ENCODE measurements around the gene BMF. TPM values are rescaled to one million over a fixed set of nuclear protein-coding genes. Genes with fewer than 3 reads are reported as not detected.

The BMF gene
- total and polyA plus RNA-seq, 2 experiments from 2014 or later = 0.40 to 1.1 TPM

DNA sequence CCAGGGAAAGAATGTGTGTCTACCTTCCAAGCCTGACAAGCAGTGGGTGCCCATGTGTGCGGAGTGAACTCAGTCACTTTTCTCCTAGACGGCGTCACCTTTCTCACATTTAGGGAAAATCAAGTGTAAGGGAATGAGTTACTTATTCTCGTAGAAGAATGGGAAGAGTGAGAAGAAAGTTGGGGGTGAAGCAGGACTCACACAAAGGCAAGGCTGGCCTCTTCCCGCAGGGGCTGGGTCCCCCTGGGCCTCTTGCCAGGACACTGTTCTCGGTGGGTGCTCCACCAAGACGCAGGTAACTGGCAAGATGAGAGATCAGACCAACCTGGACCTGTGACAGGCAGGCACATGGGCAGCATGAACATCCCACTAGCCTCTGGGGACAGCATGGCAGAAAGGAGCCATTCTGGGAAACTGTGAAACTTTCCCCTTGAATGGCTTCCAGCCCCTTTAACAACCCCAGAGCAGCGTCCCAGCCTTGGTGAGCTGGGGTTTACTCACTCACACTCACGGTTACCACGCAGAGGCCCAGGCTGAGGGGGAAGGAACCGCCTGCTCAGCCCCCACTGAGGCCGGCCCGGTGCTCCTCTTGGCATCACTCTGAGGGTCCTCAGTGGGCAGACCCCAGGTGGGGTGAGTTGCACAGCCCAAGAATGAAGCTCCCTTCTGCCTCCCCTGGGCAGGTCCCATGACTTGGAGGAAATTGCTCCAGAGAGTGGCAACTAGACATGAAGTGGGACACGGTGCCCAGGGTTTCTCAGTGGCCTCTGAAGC, 54.7 kb downstream of the BMF start:
- in situ Hi-C loops (cut with MboI) = no loop called here
- H3K9me3 ChIP-seq (ENCODE audit: low read depth) = no peaks in the 10 kb centered on the region
- no peaks in the 10 kb centered on the region for H3K36me3 ChIP-seq (ENCODE audit: low read depth)
- no peak overlapping the region for H3K4me3 ChIP-seq
- H2AFZ ChIP-seq = no peak overlapping the region
- no peak overlapping the region for H3K4me2 ChIP-seq (ENCODE audit: unreplicated experiment)
- H3K9ac ChIP-seq = no peak overlapping the region
- no peak for TF ChIP-seq EZH2 (IDR thresholded peaks at IDR 0.05; ENCODE audit: insufficient read depth, poor library complexity, severe bottlenecking)
- H3K4me1 ChIP-seq (ENCODE audit: insufficient read depth) = peaks cover 25% of the 10 kb centered on the region
- peak; percentile 77 for DNase-seq
- H3K79me2 ChIP-seq (ENCODE audit: insufficient read depth) = no peaks in the 10 kb centered on the region
- WGBS, 2 experiments (ENCODE audit: low coverage in 1 of 2, low lambda C conversion rate in 2 of 2, missing lambda C conversion rate in 2 of 2) = 60 to 65% methylated on average over 14 of the region's 14 CpGs
- no peaks in the 10 kb centered on the region for H4K20me1 ChIP-seq (ENCODE audit: insufficient read depth)
- H3K27me3 ChIP-seq (replicated peaks; ENCODE audit: insufficient read depth) = no peaks in the 10 kb centered on the region
- no peaks in the 10 kb centered on the region for H3K9me2 ChIP-seq (ENCODE audit: insufficient read depth)
- no peaks in the 10 kb centered on the region for H3F3A ChIP-seq (ENCODE audit: insufficient read depth)
- no peak overlapping the region for H3K27ac ChIP-seq

DNA sequence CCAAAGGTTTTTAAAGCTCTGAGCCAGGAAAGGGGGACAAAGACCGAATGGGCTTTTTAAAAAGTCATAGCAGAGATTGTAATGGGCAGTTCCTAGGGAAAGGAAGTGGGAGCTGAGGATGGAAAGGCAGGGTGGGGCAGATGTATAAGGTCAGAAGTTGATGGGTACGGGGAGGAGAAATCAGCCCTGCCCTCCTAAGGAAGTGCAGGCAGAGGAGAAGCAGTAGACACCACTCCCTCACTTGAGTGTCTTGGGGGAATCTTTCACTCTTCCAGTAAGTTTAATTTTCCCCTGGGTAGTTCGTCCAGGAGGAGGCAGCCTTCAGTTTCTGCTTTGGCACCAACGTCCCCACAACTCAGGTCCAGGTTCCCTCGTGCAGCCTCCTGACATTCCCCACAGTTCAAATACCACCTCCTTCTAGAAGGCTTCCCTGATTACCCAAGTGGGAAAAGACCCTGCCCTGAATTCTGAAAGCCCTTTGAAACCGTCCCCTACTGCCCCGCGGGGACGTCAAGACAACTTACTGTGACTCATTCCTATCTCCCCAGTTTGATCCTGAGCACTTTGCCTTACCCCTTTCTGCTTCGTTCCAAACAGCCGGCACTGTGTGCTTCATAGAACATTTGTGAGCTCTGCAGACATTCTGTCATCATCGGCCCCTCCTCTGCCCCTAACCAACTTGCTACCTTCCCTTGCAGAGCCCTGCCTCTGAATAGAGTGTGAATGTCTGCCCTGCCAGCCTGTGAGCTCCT, 55.4 kb downstream of the BMF start:
- Histone ChIP-seq H3K36me3 (ENCODE audit: low read depth) (no peaks in the 10 kb centered on the region), H4K20me1 (ENCODE audit: insufficient read depth) (no peaks in the 10 kb centered on the region), H3K27ac (no peak overlapping the region), H3K79me2 (ENCODE audit: insufficient read depth) (no peaks in the 10 kb centered on the region), H3K4me3 (no peak overlapping the region), H3F3A (ENCODE audit: insufficient read depth) (no peaks in the 10 kb centered on the region), H3K4me2 (ENCODE audit: unreplicated experiment) (no peak overlapping the region), H3K9me2 (ENCODE audit: insufficient read depth) (no peaks in the 10 kb centered on the region), H3K4me1 (ENCODE audit: insufficient read depth) (peaks cover 20% of the 10 kb centered on the region), H3K9me3 (ENCODE audit: low read depth) (no peaks in the 10 kb centered on the region), H2AFZ (no peak overlapping the region), H3K27me3 (replicated peaks; ENCODE audit: insufficient read depth) (no peaks in the 10 kb centered on the region), H3K9ac (no peak overlapping the region)
- WGBS, 2 experiments (ENCODE audit: low coverage in 1 of 2, low lambda C conversion rate in 2 of 2, missing lambda C conversion rate in 2 of 2) = 89% methylated on average over 12 of the region's 12 CpGs
- no peak for TF ChIP-seq EZH2 (IDR thresholded peaks at IDR 0.05; ENCODE audit: insufficient read depth, poor library complexity, severe bottlenecking)
- TF ChIP-seq EZH2phosphoT487 (IDR thresholded peaks at IDR 0.05; ENCODE audit: insufficient read depth, low read depth) = no peak
- DNase-seq = no peak
- in situ Hi-C loops (cut with MboI) = no loop called here

DNA sequence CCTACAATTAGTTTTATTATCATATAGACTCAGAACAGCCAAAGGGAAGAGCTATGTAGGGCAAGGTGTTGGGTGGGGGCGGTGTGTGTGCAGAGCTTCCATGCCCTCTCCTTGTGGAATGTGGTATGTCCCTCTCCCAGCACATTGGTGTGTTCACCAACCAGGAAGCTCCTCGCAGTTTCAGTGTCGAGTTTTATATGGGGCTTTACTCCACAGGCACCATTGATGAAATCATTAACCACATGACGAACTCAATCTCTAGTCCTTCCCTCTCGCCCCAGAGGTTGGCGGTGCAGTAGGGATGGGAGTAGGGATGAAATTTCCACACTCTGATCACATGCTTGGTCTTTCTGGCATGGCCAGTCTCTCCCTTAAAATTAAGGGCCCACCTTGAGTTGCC, 56.1 kb downstream of the BMF start:
- 96 to 99% methylated on average over 6 of the region's 6 CpGs for WGBS, 2 experiments (ENCODE audit: low coverage in 1 of 2, low lambda C conversion rate in 2 of 2, missing lambda C conversion rate in 2 of 2)
- no peak overlapping the region for H3K4me2 ChIP-seq (ENCODE audit: unreplicated experiment)
- H4K20me1 ChIP-seq (ENCODE audit: insufficient read depth) = no peaks in the 10 kb centered on the region
- TF ChIP-seq EZH2phosphoT487 (IDR thresholded peaks at IDR 0.05; ENCODE audit: insufficient read depth, low read depth) = no peak
- TF ChIP-seq EZH2 (IDR thresholded peaks at IDR 0.05; ENCODE audit: insufficient read depth, poor library complexity, severe bottlenecking) = no peak
- H3K9me2 ChIP-seq (ENCODE audit: insufficient read depth) = no peaks in the 10 kb centered on the region
- no peaks in the 10 kb centered on the region for H3K79me2 ChIP-seq (ENCODE audit: insufficient read depth)
- H3K9ac ChIP-seq = no peak overlapping the region
- H3K27ac ChIP-seq = no peak overlapping the region
- H2AFZ ChIP-seq = no peak overlapping the region
- 0 out of 2 replicates have a peak, but pooled peaks cover under 1% of the 10 kb centered on the region for H3F3A ChIP-seq (ENCODE audit: insufficient read depth)
- peaks cover 26% of the 10 kb centered on the region for H3K4me1 ChIP-seq (ENCODE audit: insufficient read depth)
- H3K36me3 ChIP-seq (ENCODE audit: low read depth) = no peaks in the 10 kb centered on the region
- in situ Hi-C loops (cut with MboI) = no loop called here
- H3K27me3 ChIP-seq (replicated peaks; ENCODE audit: insufficient read depth) = no peaks in the 10 kb centered on the region
- no peaks in the 10 kb centered on the region for H3K9me3 ChIP-seq (ENCODE audit: low read depth)
- DNase-seq = no peak
- H3K4me3 ChIP-seq = no peak overlapping the region

DNA sequence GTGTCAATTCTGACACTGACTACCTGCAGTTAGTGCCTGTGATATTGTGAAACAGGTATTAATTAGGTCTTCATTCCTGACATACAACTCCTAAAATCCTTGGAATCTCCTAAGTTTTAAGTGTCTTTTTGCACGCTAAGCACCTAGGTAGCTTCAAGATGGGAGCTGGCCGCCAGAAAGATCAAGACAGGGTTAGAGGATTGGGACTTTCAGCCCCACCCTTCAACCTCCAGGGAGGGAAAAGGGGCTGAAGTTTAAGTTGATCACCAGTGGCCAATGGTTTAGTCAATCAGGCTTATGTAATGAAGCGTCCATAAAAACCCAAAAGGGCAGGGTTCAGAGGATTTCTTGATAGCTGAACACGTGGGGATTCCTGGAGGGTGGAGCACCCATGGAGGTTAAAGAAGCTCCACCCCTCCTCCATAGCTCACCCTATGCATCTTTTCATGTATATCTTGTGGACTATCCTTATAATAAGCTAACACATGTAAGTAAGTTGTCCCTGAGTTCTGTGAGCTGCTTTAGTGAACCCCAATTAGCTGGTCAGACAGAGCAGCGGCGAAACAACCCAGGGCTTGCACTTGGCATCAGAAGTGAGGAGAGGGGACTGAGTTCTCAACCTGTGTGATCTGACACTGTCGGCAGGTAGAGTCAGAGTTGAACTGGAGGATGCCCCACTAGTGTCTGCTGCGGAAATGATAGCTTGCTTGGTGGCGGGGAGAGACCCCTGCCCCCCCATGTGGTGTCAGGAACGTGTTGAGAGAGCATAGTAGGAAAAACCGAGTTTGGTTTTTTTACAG, 56.9 kb downstream of the BMF start:
- 92 to 93% methylated on average over 11 of the region's 11 CpGs for WGBS, 2 experiments (ENCODE audit: low coverage in 1 of 2, low lambda C conversion rate in 2 of 2, missing lambda C conversion rate in 2 of 2)
- Histone ChIP-seq H3K4me1 (ENCODE audit: insufficient read depth) (peaks cover 34% of the 10 kb centered on the region), H4K20me1 (ENCODE audit: insufficient read depth) (no peaks in the 10 kb centered on the region), H3K36me3 (ENCODE audit: low read depth) (no peaks in the 10 kb centered on the region), H3K27ac (no peak overlapping the region), H3K79me2 (ENCODE audit: insufficient read depth) (no peaks in the 10 kb centered on the region), H3K9ac (no peak overlapping the region), H3K9me3 (ENCODE audit: low read depth) (no peaks in the 10 kb centered on the region), H3K4me3 (no peak overlapping the region), H3K27me3 (replicated peaks; ENCODE audit: insufficient read depth) (no peaks in the 10 kb centered on the region), H3K9me2 (ENCODE audit: insufficient read depth) (no peaks in the 10 kb centered on the region), H3K4me2 (ENCODE audit: unreplicated experiment) (no peak overlapping the region), H3F3A (ENCODE audit: insufficient read depth) (peaks cover 7% of the 10 kb centered on the region; the same call in 1 of the 2 replicates), H2AFZ (no peak overlapping the region)
- TF ChIP-seq EZH2phosphoT487 (IDR thresholded peaks at IDR 0.05; ENCODE audit: insufficient read depth, low read depth) (no peak), EZH2 (IDR thresholded peaks at IDR 0.05; ENCODE audit: insufficient read depth, poor library complexity, severe bottlenecking) (no peak)
- in situ Hi-C loops (cut with MboI) = no loop called here
- no peak for DNase-seq
